Activated naive CD4-positive, alpha-beta T cell treated with anti-CD3 and anti-CD28 coated beads for 36 hours (primary cell): ENCODE results near the gene VRK2. TPM values are rescaled to one million over a fixed set of nuclear protein-coding genes. Genes with fewer than 3 reads are reported as not detected.
"Not testable (repeated sequence)": the region's sequence is repeated elsewhere in the genome, so short reads cannot be mapped to it uniquely, and the experiment has no call there.

Experiments used
- CTCF ChIA-PET: fragments of 350-600 bp; sonication (Branson Sonifier 250); formaldehyde crosslinking; loops from one replicate; lab custom pipeline; 2021; ENCODE audit warnings: antibody characterized with exemption; lab: Charles Lee
- DNase-seq: peaks from one replicate; pipeline ENCODE4 v3.0.0-alpha.2; 2020
- H3K27ac Mint-ChIP-seq: one replicate; pipeline ENCODE4 v1.8.0; 2021; ENCODE audit warnings: mild to moderate bottlenecking, mixed read lengths
- H3K27me3 Mint-ChIP-seq: one replicate; pipeline ENCODE4 v1.8.0; 2021; ENCODE audit warnings: low read depth, mixed read lengths
- H3K36me3 Mint-ChIP-seq: one replicate; pipeline ENCODE4 v1.8.0; 2021; ENCODE audit warnings: low read depth, mixed read lengths
- H3K4me1 Mint-ChIP-seq: one replicate; pipeline ENCODE4 v1.8.0; 2021; ENCODE audit warnings: low read depth, mixed read lengths
- H3K4me3 Mint-ChIP-seq: one replicate; pipeline ENCODE4 v1.8.0; 2021; ENCODE audit warnings: mild to moderate bottlenecking, moderate library complexity, mixed read lengths
- H3K9me3 Mint-ChIP-seq: one replicate; pipeline ENCODE4 v1.8.0; 2021; ENCODE audit warnings: mixed read lengths
- intact Hi-C: fragments of 100-400 bp; cut with micrococcal nuclease; formaldehyde crosslinking; loops from one replicate; pipeline ENCODE4 v1.15.1; 2023
- total RNA-seq, 2 experiments: library from RNA; stranded (reverse); gene quantifications; one replicate each; pipeline ENCODE4 v1.2.3, GENCODE V29; 2021

The VRK2 gene
- total RNA-seq, 2 experiments from 2014 or later = 14.7 to 16.1 TPM

- no peak overlapping the region for H3K4me3 Mint-ChIP-seq
- H3K27ac Mint-ChIP-seq = no peak overlapping the region
- CTCF ChIA-PET = no interaction called here
- H3K4me1 Mint-ChIP-seq = peaks cover 12% of the 10 kb centered on the region
- peaks cover 20% of the 10 kb centered on the region for H3K36me3 Mint-ChIP-seq
- intact Hi-C loops = no loop called here
- DNase-seq = no peak
- no peaks in the 10 kb centered on the region for H3K27me3 Mint-ChIP-seq
- peaks cover 12% of the 10 kb centered on the region for H3K9me3 Mint-ChIP-seq
Observed at GRCh38 chr2:58097025-58097424, 50.4 kb downstream of the VRK2 start.

- no peak overlapping the region for H3K27ac Mint-ChIP-seq
- CTCF ChIA-PET = no interaction called here
- no peak overlapping the region for H3K4me3 Mint-ChIP-seq
- H3K27me3 Mint-ChIP-seq = no peaks in the 10 kb centered on the region
- H3K36me3 Mint-ChIP-seq = peaks cover 16% of the 10 kb centered on the region
- peaks cover 5% of the 10 kb centered on the region for H3K4me1 Mint-ChIP-seq
- intact Hi-C loops = no loop called here
- DNase-seq = no peak
- H3K9me3 Mint-ChIP-seq = peaks cover 5% of the 10 kb centered on the region
Observed at GRCh38 chr2:58098254-58099095, 51.9 kb downstream of the VRK2 start.

GRCh38 chr2:58099096-58099769 lies 52.6 kb downstream of the VRK2 start:
- Mint-ChIP-seq H3K4me1 (peaks cover 5% of the 10 kb centered on the region), H3K27me3 (no peaks in the 10 kb centered on the region), H3K27ac (no peak overlapping the region), H3K9me3 (peaks cover 4% of the 10 kb centered on the region), H3K4me3 (no peak overlapping the region), H3K36me3 (peaks cover 13% of the 10 kb centered on the region)
- DNase-seq = no peak
- CTCF ChIA-PET = no interaction called here
- intact Hi-C loops = no loop called here

- CTCF ChIA-PET = no interaction called here
- no peak overlapping the region for H3K4me3 Mint-ChIP-seq
Observed at GRCh38 chr2:58101500-58101899, 54.9 kb downstream of the VRK2 start.

GRCh38 chr2:58106896-58107295 lies 60.3 kb downstream of the VRK2 start:
- H3K36me3 Mint-ChIP-seq = peaks cover 6% of the 10 kb centered on the region
- intact Hi-C loops = no loop called here
- no peak for DNase-seq
- H3K27me3 Mint-ChIP-seq = no peaks in the 10 kb centered on the region
- no peak overlapping the region for H3K4me3 Mint-ChIP-seq
- peaks cover 13% of the 10 kb centered on the region for H3K4me1 Mint-ChIP-seq
- H3K27ac Mint-ChIP-seq = no peak overlapping the region
- no peaks in the 10 kb centered on the region for H3K9me3 Mint-ChIP-seq
- CTCF ChIA-PET = no interaction called here

More at GRCh38 chr2:58101500-58101899, 54.9 kb downstream of the VRK2 start:
- Mint-ChIP-seq H3K36me3 (peaks cover 4% of the 10 kb centered on the region), H3K27ac (no peak overlapping the region), H3K9me3 (no peaks in the 10 kb centered on the region), H3K27me3 (no peaks in the 10 kb centered on the region), H3K4me1 (peaks cover 3% of the 10 kb centered on the region)
- DNase-seq = no peak
- intact Hi-C loops = no loop called here

- no peak overlapping the region for H3K27ac Mint-ChIP-seq
- intact Hi-C loops = loop anchor here (1.0 to 2.0 kb wide), 4 partner anchors 39 to 150 kb away; partner anchors contain the start of gene VRK2
- no peak overlapping the region for H3K4me3 Mint-ChIP-seq
- CTCF ChIA-PET = no interaction called here
- no peaks in the 10 kb centered on the region for H3K27me3 Mint-ChIP-seq
- H3K36me3 Mint-ChIP-seq = peaks cover 7% of the 10 kb centered on the region
- H3K4me1 Mint-ChIP-seq = peaks cover 13% of the 10 kb centered on the region
- DNase-seq = no peak
- no peaks in the 10 kb centered on the region for H3K9me3 Mint-ChIP-seq
Observed at GRCh38 chr2:58107803-58108710, 61.5 kb downstream of the VRK2 start.

GRCh38 chr2:58109481-58109880 lies 62.9 kb downstream of the VRK2 start:
- intact Hi-C loops = loop anchor here (2.0 kb wide), 1 partner anchor 37 kb away; no protein-coding TSS in a partner anchor
- Mint-ChIP-seq H3K36me3 (peaks cover 8% of the 10 kb centered on the region), H3K4me3 (no peak overlapping the region), H3K4me1 (peaks cover 13% of the 10 kb centered on the region), H3K9me3 (no peaks in the 10 kb centered on the region), H3K27ac (no peak overlapping the region), H3K27me3 (no peaks in the 10 kb centered on the region)
- DNase-seq = peak; percentile 5
- CTCF ChIA-PET = no interaction called here

GRCh38 chr2:58110765-58111164 lies 64.2 kb downstream of the VRK2 start:
- Mint-ChIP-seq H3K9me3 (no peaks in the 10 kb centered on the region), H3K36me3 (peaks cover 10% of the 10 kb centered on the region), H3K4me1 (peaks cover 13% of the 10 kb centered on the region), H3K4me3 (no peak overlapping the region), H3K27me3 (no peaks in the 10 kb centered on the region), H3K27ac (no peak overlapping the region)
- DNase-seq = no peak
- intact Hi-C loops = no loop called here
- CTCF ChIA-PET = no interaction called here

- H3K9me3 Mint-ChIP-seq, H3K4me3 Mint-ChIP-seq, H3K27me3 Mint-ChIP-seq, H3K4me1 Mint-ChIP-seq, DNase-seq, H3K27ac Mint-ChIP-seq, intact Hi-C loops, CTCF ChIA-PET: not testable (repeated sequence)
- peaks cover 20% of the 10 kb centered on the region for H3K36me3 Mint-ChIP-seq
Observed at GRCh38 chr2:58113563-58113962, 67.0 kb downstream of the VRK2 start.

- no peak for DNase-seq
- Mint-ChIP-seq H3K36me3 (peaks cover 26% of the 10 kb centered on the region), H3K27ac (no peak overlapping the region), H3K4me1 (peaks cover 2% of the 10 kb centered on the region), H3K4me3 (no peak overlapping the region), H3K9me3 (peaks cover 7% of the 10 kb centered on the region), H3K27me3 (no peaks in the 10 kb centered on the region)
- CTCF ChIA-PET = interaction anchor here (0.7 kb wide), 1 partner anchor 11 kb away, joined by 3 read pairs; no protein-coding TSS in a partner anchor
- intact Hi-C loops = no loop called here
Observed at GRCh38 chr2:58120626-58121229, 74.1 kb downstream of the VRK2 start.

GRCh38 chr2:58122040-58122439 lies 75.4 kb downstream of the VRK2 start:
- CTCF ChIA-PET = no interaction called here
- H3K9me3 Mint-ChIP-seq = peaks cover 7% of the 10 kb centered on the region
- no peaks in the 10 kb centered on the region for H3K27me3 Mint-ChIP-seq
- H3K36me3 Mint-ChIP-seq = peaks cover 25% of the 10 kb centered on the region
- intact Hi-C loops = no loop called here
- peaks cover 2% of the 10 kb centered on the region for H3K4me1 Mint-ChIP-seq
- no peak overlapping the region for H3K4me3 Mint-ChIP-seq
- DNase-seq = no peak
- H3K27ac Mint-ChIP-seq = no peak overlapping the region

- H3K4me3 Mint-ChIP-seq = no peak overlapping the region
- intact Hi-C loops = no loop called here
- H3K9me3 Mint-ChIP-seq = peaks cover 7% of the 10 kb centered on the region
- no peaks in the 10 kb centered on the region for H3K27me3 Mint-ChIP-seq
- CTCF ChIA-PET = no interaction called here
- no peak for DNase-seq
- peaks cover 20% of the 10 kb centered on the region for H3K36me3 Mint-ChIP-seq
- no peak overlapping the region for H3K27ac Mint-ChIP-seq
- peaks cover 2% of the 10 kb centered on the region for H3K4me1 Mint-ChIP-seq
Observed at GRCh38 chr2:58122540-58122939, 75.9 kb downstream of the VRK2 start.
